ENCODE measurements around the gene INSYN2B.
A peak's percentile ranks its signal among the peaks of the same experiment; 100 is the strongest.

- peak; percentile 55 for TF ChIP-seq CTCF (IDR thresholded peaks at IDR 0.05; ENCODE audit: low read depth, low read length)
- TF ChIP-seq EZH2phosphoT487 (IDR thresholded peaks at IDR 0.05; ENCODE audit: low read depth), result no peak
Observed at GRCh38 chr5:169980418-169981053, at the start of gene INSYN2B.
